DLD1 (cell line): Measurements from ENCODE around the gene TTC17.
"Not testable (repeated sequence)": the region's sequence is repeated elsewhere in the genome, so short reads cannot be mapped to it uniquely, and the experiment has no call there.

Experiments
- in situ Hi-C: cut with HindIII; loops from 2 replicates; pipeline ENCODE4 v1.10.0; 2017; ENCODE audit warnings: low sequenced_read_pairs

TTC17 gene

DNA sequence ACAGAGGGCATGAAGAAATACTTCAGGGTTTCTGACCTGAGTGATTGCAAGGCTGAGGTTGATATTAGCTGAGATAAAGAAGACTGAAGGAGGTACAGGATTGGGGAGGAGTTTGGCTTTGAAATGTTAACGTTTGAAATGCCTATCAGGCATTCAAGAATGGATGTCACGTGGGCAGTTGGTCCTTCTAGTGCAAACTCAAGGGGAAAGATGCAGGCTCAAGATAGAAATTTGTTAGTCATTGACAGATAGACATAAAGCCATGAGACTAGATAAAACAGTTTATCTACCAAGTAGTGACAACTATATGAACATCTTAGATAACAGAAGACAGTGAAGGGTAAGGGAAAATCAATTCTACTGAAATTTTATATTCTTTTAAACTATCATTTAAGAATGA, 23.1 kb downstream of the TTC17 start:
- in situ Hi-C loops, result no loop called here

DNA sequence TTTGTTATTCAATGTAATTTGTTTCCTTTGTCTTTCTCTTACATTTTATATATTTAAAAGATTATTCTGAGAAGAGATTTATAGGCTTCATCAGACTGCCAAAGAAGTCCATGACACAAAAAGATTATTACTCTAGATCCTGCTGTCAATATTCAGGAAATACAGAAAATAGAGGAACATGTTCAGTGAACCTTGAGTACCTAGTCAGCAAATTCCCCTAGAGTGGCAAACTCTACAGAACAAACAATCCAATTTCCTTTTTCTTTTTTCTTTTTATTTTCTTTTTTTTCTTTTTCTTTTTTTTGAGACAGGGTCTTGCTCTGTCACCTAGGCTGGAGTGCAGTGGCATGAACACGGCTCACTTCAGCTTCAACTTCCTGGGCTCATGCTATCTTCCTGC, 23.9 kb downstream of the TTC17 start:
- in situ Hi-C loops, result no loop called here

DNA sequence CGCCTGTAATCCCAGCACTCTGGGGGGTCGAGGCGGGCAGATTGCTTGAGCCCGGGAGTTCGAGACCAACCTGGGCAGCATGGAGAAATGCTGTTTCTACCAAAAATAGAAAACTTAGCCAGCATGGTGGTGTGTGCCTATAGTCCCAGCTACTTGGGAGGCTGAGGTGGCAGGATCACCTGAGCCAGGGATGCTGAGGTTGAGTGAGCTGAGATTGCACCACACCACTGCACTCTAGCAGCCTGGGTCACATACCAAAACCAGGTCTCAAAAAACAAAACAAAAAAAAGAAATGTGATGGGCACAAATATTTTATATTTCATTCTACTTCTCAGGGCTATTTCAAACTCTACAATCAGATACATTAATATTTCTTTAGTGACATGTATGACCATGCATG, 25.7 kb downstream of the TTC17 start:
- in situ Hi-C loops, result no loop called here

DNA sequence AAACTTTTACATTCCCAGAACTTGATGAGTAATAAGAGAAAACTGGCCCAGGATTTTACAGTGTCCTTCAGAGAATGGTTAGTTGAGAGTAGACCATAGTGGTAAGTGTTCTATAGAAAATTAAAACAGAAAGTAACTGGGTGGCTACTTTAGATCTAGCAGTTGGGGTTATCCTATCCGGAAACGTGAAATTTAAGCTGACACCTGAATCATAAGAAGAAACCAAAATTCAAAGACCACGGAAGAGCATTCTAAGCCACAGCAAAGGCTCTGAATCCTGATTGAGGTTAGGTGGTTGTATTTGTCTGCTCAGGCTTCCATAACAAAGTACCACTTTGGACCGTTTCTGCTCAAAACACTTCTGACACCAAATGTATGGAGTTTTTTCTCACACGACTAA, 34.0 kb downstream of the TTC17 start:
- in situ Hi-C loops, result no loop called here

DNA sequence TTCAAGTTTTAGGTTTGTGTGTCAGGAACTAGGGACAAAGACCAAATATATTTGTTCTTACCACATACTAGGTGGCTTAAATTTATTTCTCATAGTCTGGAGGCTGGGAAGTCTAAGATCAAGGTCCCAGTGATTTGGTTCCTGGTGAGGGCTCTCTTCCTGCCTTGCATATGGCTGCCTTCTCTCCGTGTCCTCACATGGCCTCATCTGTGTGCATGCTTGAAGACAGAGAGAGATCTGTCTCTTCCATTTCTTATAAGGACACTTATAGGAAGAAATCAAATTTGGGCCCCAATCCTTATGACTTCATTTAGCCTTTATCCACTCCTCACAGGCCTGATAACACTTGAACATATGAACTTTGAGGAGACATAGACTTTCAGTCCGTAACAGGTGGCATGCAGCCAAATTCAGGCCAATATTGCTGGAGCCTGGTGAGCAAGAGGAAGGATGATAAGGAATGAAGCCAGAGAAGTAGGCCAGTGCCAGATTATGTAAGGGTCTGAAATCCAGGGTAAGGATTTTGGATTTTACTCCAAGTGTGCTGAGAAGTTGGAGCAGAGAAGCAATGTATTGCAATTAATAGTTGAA, 35.1 kb downstream of the TTC17 start:
- in situ Hi-C loops, result no loop called here

DNA sequence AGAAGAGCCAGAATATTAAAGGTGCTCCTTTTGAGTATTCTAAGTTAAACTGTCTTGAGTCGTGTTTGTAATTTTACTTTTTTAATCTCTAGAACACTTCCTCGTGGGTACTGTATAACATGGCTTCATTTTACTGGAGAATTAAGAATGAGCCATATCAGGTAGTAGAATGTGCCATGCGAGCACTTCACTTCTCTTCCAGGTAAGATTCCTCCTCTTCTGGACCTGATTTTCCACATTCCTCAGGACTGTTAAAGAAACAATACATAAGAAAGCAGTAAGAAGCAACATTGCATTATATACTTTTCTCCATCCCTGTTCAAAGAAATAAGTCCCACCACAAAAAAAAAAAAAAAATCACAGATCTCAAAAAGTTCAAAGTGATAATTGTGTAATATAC, 37.9 kb downstream of the TTC17 start:
- in situ Hi-C loops, result no loop called here

DNA sequence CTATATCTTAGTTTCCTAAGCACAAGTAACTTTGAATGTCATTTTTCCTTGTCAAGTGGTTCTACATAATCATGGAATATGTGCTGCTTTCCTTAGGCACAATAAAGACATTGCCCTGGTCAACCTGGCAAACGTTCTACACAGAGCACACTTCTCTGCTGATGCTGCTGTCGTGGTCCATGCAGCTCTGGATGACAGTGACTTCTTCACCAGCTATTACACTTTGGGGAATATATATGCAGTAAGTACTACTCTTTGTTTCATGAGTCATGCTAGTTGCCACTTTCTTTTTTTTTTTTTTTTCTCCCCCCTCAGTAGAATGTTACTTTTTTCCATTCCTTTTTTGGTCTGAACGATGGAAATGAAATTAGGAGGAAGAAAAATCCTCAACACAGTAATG, 38.5 kb downstream of the TTC17 start:
- in situ Hi-C loops, result no loop called here

DNA sequence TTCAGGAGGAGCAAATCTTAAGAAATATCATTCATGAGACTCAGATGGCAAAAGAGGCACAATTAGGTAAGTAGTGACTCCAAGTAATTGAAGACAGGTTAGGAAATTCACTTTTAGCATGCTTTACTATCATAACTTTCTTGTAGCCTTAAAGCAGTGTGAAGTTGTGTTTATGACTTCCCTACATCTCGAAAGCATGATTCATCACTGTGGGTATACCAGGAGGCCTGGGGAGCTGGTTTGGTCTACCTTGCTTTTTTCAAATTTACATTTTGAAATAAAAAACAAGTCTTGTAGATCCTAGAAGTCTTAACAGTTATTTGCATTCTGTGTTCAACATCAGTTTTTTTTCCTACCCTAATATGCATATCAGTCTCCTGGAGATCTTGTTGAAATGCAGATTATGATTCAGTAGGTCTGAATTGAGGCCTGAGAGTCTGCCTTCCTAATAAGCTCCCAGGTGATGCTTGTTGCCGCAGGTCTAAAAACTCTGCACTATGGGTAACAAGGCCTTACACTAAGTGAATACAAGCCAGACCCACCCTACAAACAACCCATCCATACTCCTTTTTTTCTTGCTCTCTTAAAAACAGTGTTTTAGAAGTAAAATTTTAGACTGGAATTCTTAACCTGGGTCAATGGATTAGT, 41.4 kb downstream of the TTC17 start:
- in situ Hi-C loops, result no loop called here

DNA sequence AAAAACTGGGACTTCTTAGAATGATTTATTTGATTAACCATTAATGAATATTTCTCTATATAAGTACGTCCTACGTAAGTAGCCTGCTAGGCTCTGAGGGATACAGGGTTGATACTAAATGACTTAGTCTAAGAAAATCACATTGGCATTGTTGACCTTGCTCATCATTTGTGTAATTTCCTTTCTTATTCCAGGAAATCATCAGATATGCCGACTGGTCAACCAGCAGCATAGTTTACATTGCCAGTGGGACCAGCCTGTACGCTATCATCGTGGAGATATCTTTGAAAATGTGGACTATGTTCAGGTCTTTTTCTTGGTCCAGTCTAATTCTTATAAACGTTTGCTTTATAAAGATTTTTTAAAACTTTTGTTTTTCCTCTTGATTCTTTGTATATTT, 42.5 kb downstream of the TTC17 start:
- in situ Hi-C loops, result no loop called here

DNA sequence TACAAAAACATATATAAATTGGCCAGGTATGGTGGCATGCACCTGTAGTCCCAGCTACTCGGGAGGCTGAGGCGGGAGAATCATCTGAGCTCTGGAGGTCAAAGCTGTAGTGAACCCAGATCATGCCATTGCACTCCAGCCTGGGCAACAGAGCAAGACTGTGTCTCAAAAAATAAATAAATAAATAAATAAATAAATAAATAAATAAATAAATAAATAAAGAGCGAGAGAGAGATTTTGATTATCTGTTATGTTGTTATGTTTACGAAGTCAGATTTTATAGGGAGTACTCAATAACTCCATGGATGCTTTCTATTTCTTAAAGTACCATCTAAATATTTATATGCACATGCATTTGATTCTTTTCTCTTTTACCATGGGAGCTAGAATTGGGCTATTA, 43.1 kb downstream of the TTC17 start:
- in situ Hi-C loops, result not testable (repeated sequence)

DNA sequence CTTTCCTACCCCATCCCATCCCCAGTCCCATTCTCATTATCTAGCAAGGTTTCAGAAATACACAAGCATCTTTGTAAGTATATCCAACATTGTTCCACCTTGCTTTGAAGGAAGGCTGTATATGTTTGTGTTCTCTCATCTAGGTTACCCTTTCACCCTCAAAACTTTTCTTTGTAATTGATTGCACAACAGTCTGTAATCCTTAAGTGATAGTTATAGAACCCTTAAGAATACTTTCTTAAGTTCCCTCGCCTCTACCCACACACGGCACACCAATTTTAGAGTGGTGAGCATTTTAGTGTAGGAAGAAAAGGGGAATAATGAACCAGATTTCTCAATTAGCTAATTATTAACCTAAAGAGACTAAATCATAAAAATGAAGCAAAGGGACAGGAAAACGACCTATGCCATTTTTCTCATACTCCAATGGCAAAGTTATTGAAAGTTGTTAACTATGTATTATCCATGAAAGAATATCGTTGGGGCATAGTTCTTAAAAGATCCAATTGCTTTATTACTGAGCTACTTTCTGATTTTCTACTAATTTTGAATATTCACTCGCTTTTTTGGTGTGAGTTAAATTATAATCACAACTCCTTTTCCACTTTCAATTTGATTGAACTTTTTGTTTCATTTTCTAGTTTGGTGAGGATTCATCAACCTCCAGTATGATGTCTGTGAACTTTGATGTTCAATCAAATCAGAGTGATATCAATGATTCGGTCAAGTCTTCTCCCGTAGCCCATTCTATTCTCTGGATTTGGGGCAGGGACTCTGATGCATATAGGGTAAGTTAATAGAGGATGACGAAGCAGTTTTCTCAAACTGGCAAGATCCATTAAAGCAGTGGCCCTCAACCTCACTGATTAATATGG, 44.9 kb downstream of the TTC17 start:
- in situ Hi-C loops, result no loop called here

DNA sequence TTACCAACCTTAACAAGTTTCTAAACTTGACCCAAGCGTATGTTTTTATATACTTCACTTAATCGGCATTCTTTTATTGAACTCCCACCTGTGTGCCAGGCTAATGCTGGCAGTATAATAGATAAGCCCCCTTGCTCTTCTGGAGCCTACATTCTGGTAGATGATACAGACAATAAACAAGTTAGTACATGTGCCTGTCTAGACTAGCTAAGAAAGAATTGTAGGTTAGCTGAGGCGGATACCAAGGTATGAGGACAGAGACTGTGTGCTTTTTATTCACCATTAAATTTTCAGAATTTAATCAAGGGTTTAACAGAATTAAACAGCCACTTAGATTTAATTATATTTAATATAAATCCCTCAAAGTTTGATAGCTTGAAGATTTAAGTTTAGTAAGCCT, 45.7 kb downstream of the TTC17 start:
- in situ Hi-C loops, result no loop called here

DNA sequence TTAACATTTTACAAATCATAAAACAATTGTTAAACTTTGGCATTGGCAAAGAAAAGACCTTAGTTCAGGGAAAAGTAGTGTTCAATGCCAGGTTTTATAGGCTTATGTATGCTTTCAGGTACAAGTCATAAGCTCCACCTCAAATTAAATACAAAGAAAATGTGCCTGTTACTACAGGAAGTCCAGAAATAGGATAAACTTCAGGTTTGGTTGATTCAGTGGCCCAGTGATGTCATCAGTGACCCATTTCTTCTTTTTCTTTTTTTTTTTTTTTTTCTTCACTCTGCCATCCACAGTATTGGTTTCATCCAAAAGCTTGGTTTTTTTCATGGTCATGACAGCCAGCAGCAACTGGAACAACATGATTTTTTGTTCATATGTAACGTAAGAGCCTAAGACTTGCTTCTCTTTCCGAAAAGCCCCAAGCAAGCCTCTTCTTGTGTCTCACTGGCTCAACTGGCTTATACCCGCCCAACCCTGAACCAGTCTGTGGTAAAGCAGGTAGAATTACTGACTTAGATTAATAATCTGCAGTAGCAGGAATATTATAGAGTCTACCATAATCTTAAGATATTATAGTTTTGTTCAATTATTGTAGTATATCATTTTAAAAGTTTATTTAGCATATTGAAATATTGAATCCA, 46.2 kb downstream of the TTC17 start:
- in situ Hi-C loops, result no loop called here

DNA sequence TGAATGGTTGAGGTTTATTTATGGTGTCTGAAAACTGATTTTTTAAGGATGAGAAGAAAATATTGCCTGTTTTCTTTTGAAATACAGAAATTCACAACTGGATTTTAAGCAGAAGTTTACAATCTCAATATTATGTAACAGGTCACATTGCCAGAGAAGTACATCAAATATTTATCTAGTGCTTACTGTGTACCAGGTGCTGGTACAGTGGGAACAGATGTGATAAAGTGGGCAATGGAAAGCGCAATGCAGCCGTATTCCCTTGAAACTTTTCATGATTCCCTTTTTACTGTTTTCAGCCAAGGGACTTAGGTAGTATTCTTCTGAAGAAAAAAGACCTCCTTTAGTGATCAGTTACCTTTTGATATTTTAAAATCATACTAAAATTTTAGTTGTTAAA, 49.6 kb downstream of the TTC17 start:
- in situ Hi-C loops, result no loop called here

DNA sequence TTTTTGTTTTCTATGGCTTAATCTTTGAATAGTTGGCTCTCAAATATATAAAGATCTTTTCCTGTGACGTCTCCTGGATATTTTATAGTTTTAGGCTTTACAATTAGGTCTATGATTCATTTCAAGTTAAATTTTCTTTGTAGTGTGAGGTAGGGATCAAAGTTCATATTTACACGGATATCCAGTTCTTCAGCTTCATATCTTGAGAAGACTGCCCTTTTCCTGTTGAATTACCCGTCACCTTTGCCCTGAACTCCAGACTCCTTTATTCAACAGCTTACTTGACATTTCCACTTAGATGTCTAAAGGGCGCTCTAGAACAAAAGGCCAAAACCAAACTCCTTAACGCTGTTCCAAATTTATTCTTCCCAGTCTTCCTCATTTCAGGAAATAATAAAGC, 51.7 kb downstream of the TTC17 start:
- in situ Hi-C loops, result no loop called here

DNA sequence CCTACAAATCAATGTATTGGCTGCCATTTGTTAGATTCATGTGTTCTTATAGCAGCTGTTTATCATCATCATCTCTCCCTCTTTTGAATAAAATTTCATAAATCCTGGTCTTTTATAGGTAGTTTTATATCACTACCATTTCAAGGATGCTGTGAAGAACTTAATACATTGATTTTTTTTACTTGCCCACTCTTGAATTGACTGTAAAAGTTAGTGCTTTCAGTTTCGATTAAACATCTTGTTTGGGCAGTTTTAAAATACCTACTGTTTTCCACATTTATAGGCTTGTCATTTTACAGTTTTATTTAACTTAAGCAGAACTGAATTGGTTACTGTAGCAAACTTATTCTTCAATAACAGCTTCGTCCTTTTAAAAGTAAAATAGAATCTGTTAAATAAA, 59.5 kb downstream of the TTC17 start:
- in situ Hi-C loops, result no loop called here

DNA sequence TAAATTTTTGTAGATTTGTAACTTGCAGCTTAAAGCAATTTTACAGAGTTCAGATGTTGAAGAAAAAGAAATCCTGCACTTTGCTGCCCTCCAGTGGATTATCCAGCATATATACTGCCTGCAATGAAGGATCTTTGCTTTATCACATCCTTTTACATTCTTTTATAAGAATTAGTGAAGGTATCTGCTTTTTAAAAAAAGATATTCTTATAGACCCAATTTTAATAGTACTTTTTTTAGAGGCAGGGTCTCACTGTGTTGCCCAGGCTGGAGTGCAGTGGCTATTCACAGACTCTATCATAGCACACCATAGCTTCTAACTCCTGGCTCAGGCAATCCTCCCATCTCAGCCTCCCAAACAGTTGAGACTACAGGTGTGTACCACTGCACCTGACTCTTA, 60.7 kb downstream of the TTC17 start:
- in situ Hi-C loops, result no loop called here

DNA sequence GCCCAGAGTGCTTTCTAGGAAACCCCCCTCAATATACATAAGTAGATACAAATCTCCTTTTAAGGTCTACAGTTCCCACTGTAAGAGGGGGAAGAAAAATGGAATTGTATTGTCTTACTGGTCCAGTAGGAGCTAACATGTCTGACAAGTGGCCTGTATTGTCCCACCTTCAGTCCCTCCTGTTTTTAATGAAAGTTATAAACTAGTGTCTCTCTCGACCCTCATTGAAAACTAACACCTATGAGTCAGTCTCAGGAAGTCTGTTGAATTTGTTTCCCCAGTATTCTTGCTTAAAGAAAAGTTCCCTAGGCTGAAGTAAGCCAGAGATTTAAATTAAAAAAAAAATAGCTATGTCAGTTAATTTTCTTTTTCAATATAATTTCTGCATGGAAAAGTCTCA, 69.3 kb downstream of the TTC17 start:
- in situ Hi-C loops, result no loop called here

DNA sequence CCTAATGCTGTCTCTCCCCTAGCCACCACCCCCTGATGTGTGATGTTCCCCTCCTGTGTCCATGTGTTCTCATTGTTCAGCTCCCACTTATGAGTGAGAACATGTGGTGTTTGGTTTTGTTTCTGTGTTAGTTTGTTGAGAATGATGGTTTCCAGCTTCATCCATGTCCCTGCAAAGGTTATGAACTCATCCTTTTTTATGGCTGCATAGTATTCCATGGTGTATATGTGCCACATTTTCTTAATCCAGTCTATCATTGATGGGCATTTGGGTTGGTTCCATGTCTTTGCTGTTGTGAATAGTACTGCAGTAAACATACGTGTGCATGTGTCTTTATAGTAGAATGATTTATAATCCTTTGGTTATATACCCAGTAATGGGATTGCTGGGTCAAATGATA, 72.2 kb downstream of the TTC17 start:
- in situ Hi-C loops, result not testable (repeated sequence)

DNA sequence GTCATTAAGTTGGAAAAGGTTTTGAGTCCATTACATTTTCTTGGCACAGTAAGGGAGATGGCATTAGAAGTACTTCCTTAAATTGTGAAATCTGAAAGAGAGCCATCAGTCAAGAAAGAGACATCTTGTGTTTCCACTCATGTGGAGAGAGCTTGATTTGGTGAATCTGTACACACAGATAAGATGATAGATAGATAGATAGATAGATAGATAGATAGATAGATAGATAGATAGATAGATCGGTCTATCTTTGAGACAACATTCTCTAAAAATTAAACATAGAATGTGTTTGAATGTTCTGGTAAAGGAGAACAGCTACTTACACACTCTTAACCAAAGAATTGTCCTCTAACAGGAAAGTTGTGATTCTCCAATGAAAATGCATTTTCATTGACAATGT, 76.2 kb downstream of the TTC17 start:
- in situ Hi-C loops, result no loop called here

DNA sequence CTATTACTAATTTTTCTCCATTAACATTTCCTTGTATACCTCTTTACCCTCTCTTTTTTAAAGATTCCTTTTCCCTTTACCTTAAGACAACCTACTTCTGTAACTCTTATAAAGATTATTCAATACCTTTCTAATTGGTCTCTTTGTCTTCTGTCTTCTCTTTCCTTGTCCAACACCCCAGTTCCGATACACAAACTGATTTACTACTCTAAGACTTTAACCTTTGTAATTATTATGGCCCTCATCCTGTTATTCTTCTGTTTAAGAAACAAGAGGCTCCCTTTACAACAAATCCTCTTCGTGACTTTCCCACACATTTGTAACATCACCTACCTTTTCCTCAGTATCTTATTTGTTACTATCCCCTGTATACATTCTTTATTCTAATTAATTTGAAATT, 81.8 kb downstream of the TTC17 start:
- in situ Hi-C loops, result no loop called here

DNA sequence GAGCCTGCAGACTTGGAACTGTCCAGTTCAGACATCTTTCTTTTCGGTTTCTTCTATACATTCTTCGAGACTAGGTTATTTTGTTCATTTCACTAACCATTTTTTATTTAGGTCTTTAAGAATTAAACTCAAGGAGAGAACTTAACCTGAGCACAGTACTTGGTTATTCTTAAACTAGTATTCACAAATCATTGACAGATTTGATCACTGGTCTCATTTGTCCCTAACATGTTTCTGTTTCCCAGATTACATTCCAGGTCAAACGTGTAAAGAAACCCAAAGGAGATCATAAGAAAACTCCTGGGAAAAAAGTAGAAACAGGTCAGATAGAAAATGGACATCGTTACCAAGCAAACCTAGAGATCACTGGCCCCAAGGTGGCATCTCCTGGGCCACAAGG, 85.1 kb downstream of the TTC17 start:
- in situ Hi-C loops, result no loop called here
